ENCODE data around the gene MAX. TPM values are rescaled to one million over a fixed set of nuclear protein-coding genes. Genes with fewer than 3 reads are reported as not detected.
A peak's percentile ranks its signal among the peaks of the same experiment; 100 is the strongest.

Gene MAX
- total RNA-seq, 3 donors from 2014 or later, result 129 to 153 (median 147) TPM

GRCh38 chr14:65110525-65110924, 8.2 kb upstream of the MAX start:
- DNase-seq (no peak), ATAC-seq (no peak)
- Histone ChIP-seq H3K9me3 (no peaks in the 10 kb centered on the region), H3K4me1 (ENCODE audit: low read depth) (no peaks in the 10 kb centered on the region), H3K4me3 (no peak overlapping the region), H3K36me3 (ENCODE audit: low read depth) (no peaks in the 10 kb centered on the region)
- intact Hi-C loops (cut with DNase I, micrococcal nuclease), result no loop called here
- TF ChIP-seq CTCF (IDR thresholded peaks at IDR 0.05), result no peak

GRCh38 chr14:65109357-65109756, 7.0 kb upstream of the MAX start:
- DNase-seq (no peak), ATAC-seq (no peak)
- Histone ChIP-seq H3K4me3 (no peak overlapping the region), H3K4me1 (ENCODE audit: low read depth) (no peaks in the 10 kb centered on the region), H3K9me3 (no peaks in the 10 kb centered on the region), H3K36me3 (ENCODE audit: low read depth) (no peaks in the 10 kb centered on the region)
- intact Hi-C loops (cut with DNase I, micrococcal nuclease), result no loop called here
- no peak for TF ChIP-seq CTCF (IDR thresholded peaks at IDR 0.05)

- TF ChIP-seq CTCF (IDR thresholded peaks at IDR 0.05), result no peak
- no peak for DNase-seq
- Histone ChIP-seq H3K4me3 (no peak overlapping the region), H3K9me3 (no peaks in the 10 kb centered on the region), H3K36me3 (ENCODE audit: low read depth) (no peaks in the 10 kb centered on the region), H3K4me1 (ENCODE audit: low read depth) (peaks cover 5% of the 10 kb centered on the region)
- ATAC-seq, result no peak
- intact Hi-C loops (cut with DNase I, micrococcal nuclease), result no loop called here
Measured at GRCh38 chr14:65107200-65107599, 4.9 kb upstream of the MAX start.

GRCh38 chr14:65106736-65107135, 4.4 kb upstream of the MAX start:
- Histone ChIP-seq H3K36me3 (ENCODE audit: low read depth) (no peaks in the 10 kb centered on the region), H3K4me1 (ENCODE audit: low read depth) (peaks cover 5% of the 10 kb centered on the region), H3K4me3 (no peak overlapping the region), H3K9me3 (no peaks in the 10 kb centered on the region)
- no peak for TF ChIP-seq CTCF (IDR thresholded peaks at IDR 0.05)
- DNase-seq, result no peak
- intact Hi-C loops (cut with DNase I, micrococcal nuclease), result no loop called here
- ATAC-seq, result no peak

GRCh38 chr14:65106316-65106715, 4.0 kb upstream of the MAX start:
- ATAC-seq, result no peak
- Histone ChIP-seq H3K4me1 (ENCODE audit: low read depth) (peaks cover 5% of the 10 kb centered on the region), H3K4me3 (no peak overlapping the region), H3K36me3 (ENCODE audit: low read depth) (no peaks in the 10 kb centered on the region), H3K9me3 (no peaks in the 10 kb centered on the region)
- intact Hi-C loops (cut with DNase I, micrococcal nuclease), result no loop called here
- no peak for TF ChIP-seq CTCF (IDR thresholded peaks at IDR 0.05)
- DNase-seq, result no peak

GRCh38 chr14:65104791-65105190, 2.5 kb upstream of the MAX start:
- DNase-seq, result peak in 1 of 3 donors; percentile 43
- ATAC-seq, result peak; percentile 10
- no peaks in the 10 kb centered on the region for H3K36me3 ChIP-seq (ENCODE audit: low read depth)
- intact Hi-C loops (cut with DNase I, micrococcal nuclease), result no loop called here
- no peak for TF ChIP-seq CTCF (IDR thresholded peaks at IDR 0.05)
- H3K9me3 ChIP-seq, result no peaks in the 10 kb centered on the region
- no peak overlapping the region for H3K4me3 ChIP-seq
- peaks cover 11% of the 10 kb centered on the region for H3K4me1 ChIP-seq (ENCODE audit: low read depth)
